IgD-negative memory B cell (primary cell): ENCODE data around the gene LACTBL1. TPM values are rescaled to one million over a fixed set of nuclear protein-coding genes. Genes with fewer than 3 reads are reported as not detected.
"Not testable (repeated sequence)": the region's sequence is repeated elsewhere in the genome, so short reads cannot be mapped to it uniquely, and the experiment has no call there.

Experiments
- H3K27ac Mint-ChIP-seq, 3 donors: one replicate each; pipeline ENCODE4 v1.8.0; 2020 to 2022; ENCODE audit warnings: mild to moderate bottlenecking in 3 of 3, mixed read lengths in 3 of 3, moderate library complexity in 1 of 3
- H3K27me3 Mint-ChIP-seq: one replicate; pipeline ENCODE4 v1.8.0; 2021; ENCODE audit warnings: mixed read lengths
- H3K36me3 Mint-ChIP-seq: one replicate; pipeline ENCODE4 v1.8.0; 2020; ENCODE audit warnings: mild to moderate bottlenecking, mixed read lengths
- H3K4me1 Mint-ChIP-seq, 3 donors: one replicate each; pipeline ENCODE4 v1.8.0; 2020 to 2022; ENCODE audit warnings: mixed read lengths in 3 of 3, mild to moderate bottlenecking in 1 of 3
- H3K4me3 Mint-ChIP-seq, 4 donors: one replicate each; pipeline ENCODE4 v1.8.0; 2020 to 2022; ENCODE audit warnings: mild to moderate bottlenecking in 4 of 4, mixed read lengths in 4 of 4, moderate library complexity in 3 of 4
- H3K9me3 Mint-ChIP-seq, 3 donors: one replicate each; pipeline ENCODE4 v1.8.0; 2020 to 2021; ENCODE audit warnings: mixed read lengths in 3 of 3, mild to moderate bottlenecking in 1 of 3
- polyA plus RNA-seq: library from polyadenylated mRNA; unstranded; fragments of 300-500 nt; fragmentation: Illumina TruSeq; gene quantifications from one replicate; pipeline ENCODE4 v1.2.3, GENCODE V29; 2021

The LACTBL1 gene
- polyA plus RNA-seq, 1 donor from 2014 or later = not detected

DNA sequence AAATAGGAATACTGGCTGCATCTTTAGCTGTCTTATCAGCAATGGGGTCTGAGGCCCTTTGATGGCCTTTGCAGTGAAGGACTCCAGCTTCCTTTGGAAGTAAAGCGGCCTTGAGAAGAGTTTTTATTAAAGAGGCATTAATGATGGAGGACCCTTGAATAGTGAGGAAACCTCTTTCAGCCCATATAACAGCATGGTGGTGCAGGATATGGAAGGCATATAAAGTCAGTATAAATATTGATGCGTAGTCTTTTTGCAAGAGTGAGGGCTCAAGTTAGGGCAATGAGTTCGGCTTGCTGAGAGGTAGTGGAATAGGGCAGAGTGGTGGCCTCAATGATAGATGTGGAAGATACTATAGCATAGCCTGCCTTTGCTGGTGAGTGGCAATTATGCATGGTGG lies 27.5 kb upstream of the LACTBL1 start:
- H3K27me3 Mint-ChIP-seq, H3K27ac Mint-ChIP-seq, H3K4me3 Mint-ChIP-seq, H3K4me1 Mint-ChIP-seq, H3K36me3 Mint-ChIP-seq, H3K9me3 Mint-ChIP-seq: not testable (repeated sequence)

DNA sequence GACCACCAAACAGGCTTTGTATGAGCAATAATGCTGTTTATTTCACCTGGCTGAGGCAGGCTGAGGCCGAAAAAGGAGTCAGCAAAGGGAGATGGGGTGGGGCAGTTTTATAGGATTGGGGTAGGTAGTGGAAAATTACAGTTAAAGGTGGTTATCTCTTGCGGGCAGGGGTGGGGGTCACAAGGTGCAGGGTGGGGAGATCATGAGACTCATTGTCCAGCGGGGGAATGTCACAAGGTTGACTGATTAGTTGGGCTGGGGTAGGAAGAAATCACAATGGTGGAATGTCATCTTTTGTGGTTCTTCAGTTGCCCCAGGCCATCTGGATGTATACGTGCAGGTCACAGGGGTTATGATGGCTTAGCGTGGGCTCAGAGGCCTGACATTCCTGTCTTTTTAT lies 24.9 kb upstream of the LACTBL1 start:
- not testable (repeated sequence) for H3K4me3 Mint-ChIP-seq, H3K9me3 Mint-ChIP-seq, H3K27ac Mint-ChIP-seq, H3K4me1 Mint-ChIP-seq, H3K36me3 Mint-ChIP-seq, H3K27me3 Mint-ChIP-seq

DNA sequence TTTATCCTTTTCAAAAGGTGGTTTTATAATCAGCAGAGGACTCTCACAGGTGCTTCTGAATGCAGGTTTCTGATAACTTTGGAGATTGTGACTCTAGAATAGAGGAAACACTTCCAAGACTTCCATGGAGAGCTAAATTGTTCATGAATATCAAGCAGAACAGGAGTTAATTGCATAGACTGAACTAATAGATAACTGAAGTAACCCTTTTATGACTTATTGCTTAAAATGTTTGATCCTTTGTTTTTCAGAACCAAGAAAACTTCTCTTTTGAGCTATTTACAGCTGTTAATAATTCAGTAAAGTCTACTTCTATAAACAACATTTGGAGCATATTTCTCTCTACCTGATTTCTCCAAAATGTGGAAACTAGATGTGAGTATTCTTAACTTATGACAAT lies 23.1 kb upstream of the LACTBL1 start:
- no peak overlapping the region for H3K4me3 Mint-ChIP-seq
- H3K4me1 Mint-ChIP-seq = no peaks in the 10 kb centered on the region
- H3K36me3 Mint-ChIP-seq = no peaks in the 10 kb centered on the region
- H3K9me3 Mint-ChIP-seq = peaks cover 0 to 9% (median 6%) of the 10 kb centered on the region in 3 donors
- H3K27me3 Mint-ChIP-seq = peaks cover 4% of the 10 kb centered on the region
- H3K27ac Mint-ChIP-seq = no peak overlapping the region

DNA sequence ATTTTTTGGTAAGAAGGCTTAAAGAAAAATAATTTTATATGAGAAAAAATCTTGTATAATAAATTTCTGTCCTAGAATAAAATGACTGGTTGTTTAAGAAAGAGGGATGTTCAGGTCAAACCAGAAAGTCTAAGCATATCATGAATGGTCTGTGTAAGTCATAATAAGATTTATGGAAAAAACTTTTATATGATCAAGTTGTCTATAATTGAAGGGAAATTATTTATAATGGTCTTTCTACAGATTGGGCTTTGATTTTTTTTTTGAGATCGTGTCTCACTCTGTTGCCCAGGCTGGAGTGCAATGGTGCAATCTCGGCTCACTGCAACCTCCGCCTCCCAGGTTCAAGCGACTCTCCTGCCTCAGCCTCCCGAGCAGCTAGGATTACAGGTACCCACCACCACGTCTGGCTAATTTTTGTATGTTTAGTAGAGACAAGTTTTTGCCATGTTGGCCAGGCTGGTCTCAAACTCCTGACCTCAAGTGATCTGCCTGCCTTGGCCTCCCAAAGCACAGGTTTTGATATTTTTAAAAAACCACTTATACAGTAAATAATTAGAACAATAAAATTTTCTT lies 20.6 kb upstream of the LACTBL1 start:
- H3K36me3 Mint-ChIP-seq, H3K27me3 Mint-ChIP-seq, H3K4me1 Mint-ChIP-seq, H3K27ac Mint-ChIP-seq, H3K9me3 Mint-ChIP-seq, H3K4me3 Mint-ChIP-seq: not testable (repeated sequence)

DNA sequence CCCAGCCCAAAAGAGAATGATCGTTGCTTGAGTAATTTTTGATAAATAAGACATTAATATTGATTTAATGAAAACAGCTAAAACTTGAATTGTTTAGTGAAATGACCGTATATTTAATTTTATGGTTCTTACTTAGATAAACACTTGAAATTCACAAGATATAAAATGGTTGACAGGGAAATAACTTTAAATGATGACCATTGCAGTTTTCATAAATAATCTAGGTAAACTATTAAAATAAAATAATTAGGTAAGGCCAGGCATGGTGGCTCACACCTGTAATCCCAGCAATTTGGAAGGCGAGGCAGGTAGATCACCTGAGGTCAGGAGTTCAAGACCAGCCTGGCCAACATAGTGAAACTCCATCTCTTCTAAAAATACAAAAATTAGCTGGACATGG lies 19.7 kb upstream of the LACTBL1 start:
- not testable (repeated sequence) for H3K4me1 Mint-ChIP-seq, H3K36me3 Mint-ChIP-seq, H3K27ac Mint-ChIP-seq, H3K9me3 Mint-ChIP-seq, H3K27me3 Mint-ChIP-seq, H3K4me3 Mint-ChIP-seq

DNA sequence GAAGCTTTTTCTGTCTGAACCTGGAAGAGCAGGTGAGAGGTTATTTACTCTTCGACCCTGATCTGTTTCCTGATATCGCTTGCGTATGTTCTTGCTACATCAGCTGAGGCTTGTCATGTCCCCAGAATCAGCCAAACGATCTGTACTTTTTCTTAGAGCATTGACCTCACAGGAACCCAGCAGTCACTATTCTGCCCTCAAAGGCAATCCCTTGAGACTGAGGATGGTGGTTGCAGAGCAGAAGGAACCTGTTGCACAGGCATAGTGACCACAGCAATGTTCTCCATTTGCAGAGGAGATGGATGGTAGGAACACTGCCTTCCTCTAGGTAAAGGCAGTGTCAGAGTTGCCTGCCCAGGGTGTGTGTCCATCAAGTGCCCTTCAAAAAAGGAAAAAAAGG lies 11.3 kb upstream of the LACTBL1 start:
- peaks cover 5% of the 10 kb centered on the region for H3K27me3 Mint-ChIP-seq
- peaks cover 0 to 4% (median 0%) of the 10 kb centered on the region in 3 donors for H3K9me3 Mint-ChIP-seq
- H3K27ac Mint-ChIP-seq = no peak overlapping the region
- H3K36me3 Mint-ChIP-seq = no peaks in the 10 kb centered on the region
- no peaks in the 10 kb centered on the region for H3K4me1 Mint-ChIP-seq
- no peak overlapping the region for H3K4me3 Mint-ChIP-seq

DNA sequence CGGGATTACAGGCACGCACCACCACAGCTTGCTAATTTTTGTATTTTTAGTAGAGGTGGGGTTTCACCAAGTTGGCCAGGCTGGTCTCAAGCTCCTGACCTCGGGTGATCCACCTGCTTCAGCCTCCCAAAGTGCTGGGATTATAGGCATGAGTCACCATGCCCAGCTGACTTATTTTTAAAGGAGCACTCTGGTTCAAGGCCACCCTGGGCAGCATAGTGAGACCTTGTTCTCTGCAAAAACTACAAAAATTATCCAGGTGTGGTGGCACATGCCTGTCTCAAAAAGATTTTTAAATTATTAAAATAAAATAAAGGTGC lies 7.8 kb upstream of the LACTBL1 start:
- not testable (repeated sequence) for H3K27me3 Mint-ChIP-seq, H3K36me3 Mint-ChIP-seq, H3K27ac Mint-ChIP-seq, H3K4me3 Mint-ChIP-seq, H3K9me3 Mint-ChIP-seq, H3K4me1 Mint-ChIP-seq

DNA sequence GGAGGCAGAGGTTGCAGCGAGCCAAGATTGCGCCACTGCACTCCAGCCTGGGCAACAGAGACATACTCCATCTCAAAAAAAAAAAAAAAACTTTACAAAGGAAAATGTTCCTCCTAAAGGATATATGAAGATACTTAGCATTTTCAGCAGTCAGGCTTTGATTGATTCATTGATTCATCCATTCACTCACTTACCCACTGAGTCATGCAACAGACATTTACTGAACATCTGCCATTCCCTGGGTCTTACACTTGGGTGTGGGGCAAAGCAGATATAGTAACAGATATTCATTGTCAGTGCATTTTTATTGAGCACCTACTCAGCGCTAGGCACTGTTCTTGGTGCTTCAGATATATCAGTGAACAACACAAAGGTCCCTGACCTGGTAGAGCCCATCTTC lies 5.6 kb upstream of the LACTBL1 start:
- peaks cover 0 to 5% (median 0%) of the 10 kb centered on the region in 3 donors for H3K4me1 Mint-ChIP-seq
- H3K9me3 Mint-ChIP-seq = no peaks in the 10 kb centered on the region
- H3K36me3 Mint-ChIP-seq = no peaks in the 10 kb centered on the region

DNA sequence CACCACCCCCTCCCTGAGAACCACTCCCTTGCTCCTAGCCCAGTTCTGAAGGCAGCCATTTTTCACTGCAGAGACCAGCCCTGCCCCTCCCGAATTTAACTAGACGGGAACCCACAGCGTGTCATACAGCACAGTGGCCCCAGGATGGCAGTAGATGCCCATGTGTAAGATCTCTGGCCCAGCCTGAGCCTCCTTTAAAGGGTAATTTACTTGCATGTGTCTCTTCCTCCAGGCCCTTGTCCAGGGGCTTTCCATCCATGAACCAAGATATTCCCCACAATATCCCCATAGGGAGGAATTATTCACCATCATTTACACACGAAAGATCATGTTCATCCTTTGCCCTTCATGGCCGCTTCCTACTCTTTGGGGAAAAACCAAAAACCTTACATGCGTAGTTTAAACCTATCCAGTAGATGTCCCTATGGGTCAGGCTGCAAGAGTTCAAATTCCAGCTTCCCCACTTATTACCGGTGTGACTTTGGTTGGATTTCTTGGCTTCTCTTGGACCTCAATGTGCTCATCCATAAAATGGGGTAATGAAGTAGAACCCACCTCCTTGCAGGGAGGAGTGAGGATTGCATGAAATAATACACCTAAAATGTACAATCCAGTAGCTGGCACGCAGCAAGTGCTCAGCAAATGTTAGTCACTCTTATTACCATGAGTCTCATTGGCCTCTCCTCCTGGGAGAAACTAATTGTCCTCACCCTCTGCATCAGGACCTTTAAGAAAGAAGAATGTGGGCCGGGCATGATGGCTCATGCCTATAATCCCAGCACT lies 4.0 kb upstream of the LACTBL1 start:
- no peaks in the 10 kb centered on the region for H3K36me3 Mint-ChIP-seq
- H3K27me3 Mint-ChIP-seq = peaks cover 13% of the 10 kb centered on the region
- peaks cover 0 to 5% (median 0%) of the 10 kb centered on the region in 3 donors for H3K4me1 Mint-ChIP-seq
- no peaks in the 10 kb centered on the region for H3K9me3 Mint-ChIP-seq
- peak overlapping the region in 1 of 3 donors; percentile 3 for H3K27ac Mint-ChIP-seq
- no peak overlapping the region for H3K4me3 Mint-ChIP-seq

More for the DNA sequence above, 5.6 kb upstream of the LACTBL1 start:
- no peak overlapping the region for H3K4me3 Mint-ChIP-seq
- H3K27ac Mint-ChIP-seq = no peak overlapping the region
- peaks cover 1% of the 10 kb centered on the region for H3K27me3 Mint-ChIP-seq

DNA sequence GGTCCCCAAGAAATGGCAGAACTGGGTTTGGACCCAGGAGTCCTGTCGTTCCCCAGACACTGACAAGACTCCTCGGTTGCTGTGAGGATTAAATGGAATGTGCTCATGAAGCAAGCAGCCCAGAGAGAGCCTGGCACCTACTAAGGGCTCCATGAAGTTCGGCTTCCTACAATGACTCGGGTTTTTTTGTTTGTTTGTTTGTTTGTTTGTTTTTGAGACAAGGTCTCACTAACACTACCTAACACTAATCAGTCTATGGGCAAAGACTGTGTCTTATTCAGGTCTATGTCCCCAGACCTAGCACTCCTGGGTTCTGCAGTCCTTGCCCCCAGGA lies 3.4 kb upstream of the LACTBL1 start:
- Mint-ChIP-seq H3K4me1 (peaks cover 0 to 5% (median 0%) of the 10 kb centered on the region in 3 donors), H3K36me3 (no peaks in the 10 kb centered on the region), H3K4me3 (no peak overlapping the region), H3K27ac (no peak overlapping the region), H3K9me3 (no peaks in the 10 kb centered on the region), H3K27me3 (peaks cover 18% of the 10 kb centered on the region)

DNA sequence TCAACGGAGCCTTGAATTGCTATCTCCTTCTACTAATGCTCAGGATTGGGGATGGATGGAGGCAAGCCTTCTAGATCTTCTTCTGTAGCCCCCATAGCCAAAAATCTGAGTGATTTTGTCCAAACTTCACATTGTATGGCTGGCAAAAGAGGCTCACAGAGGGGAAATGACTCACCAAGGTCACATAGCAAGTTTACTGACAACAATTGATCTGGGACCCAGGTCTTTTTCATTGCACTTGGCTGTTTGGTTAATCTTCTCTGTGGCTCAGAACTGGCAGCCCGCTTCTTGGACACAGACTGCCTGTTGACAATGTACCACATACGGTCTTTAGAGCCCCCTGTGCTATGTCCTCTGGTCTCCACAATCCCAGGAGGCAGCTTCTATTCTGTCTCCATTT lies 3.0 kb upstream of the LACTBL1 start:
- no peaks in the 10 kb centered on the region for H3K9me3 Mint-ChIP-seq
- H3K36me3 Mint-ChIP-seq = no peaks in the 10 kb centered on the region
- peaks cover 0 to 5% (median 0%) of the 10 kb centered on the region in 3 donors for H3K4me1 Mint-ChIP-seq
- peaks cover 18% of the 10 kb centered on the region for H3K27me3 Mint-ChIP-seq
- no peak overlapping the region for H3K4me3 Mint-ChIP-seq
- no peak overlapping the region for H3K27ac Mint-ChIP-seq

DNA sequence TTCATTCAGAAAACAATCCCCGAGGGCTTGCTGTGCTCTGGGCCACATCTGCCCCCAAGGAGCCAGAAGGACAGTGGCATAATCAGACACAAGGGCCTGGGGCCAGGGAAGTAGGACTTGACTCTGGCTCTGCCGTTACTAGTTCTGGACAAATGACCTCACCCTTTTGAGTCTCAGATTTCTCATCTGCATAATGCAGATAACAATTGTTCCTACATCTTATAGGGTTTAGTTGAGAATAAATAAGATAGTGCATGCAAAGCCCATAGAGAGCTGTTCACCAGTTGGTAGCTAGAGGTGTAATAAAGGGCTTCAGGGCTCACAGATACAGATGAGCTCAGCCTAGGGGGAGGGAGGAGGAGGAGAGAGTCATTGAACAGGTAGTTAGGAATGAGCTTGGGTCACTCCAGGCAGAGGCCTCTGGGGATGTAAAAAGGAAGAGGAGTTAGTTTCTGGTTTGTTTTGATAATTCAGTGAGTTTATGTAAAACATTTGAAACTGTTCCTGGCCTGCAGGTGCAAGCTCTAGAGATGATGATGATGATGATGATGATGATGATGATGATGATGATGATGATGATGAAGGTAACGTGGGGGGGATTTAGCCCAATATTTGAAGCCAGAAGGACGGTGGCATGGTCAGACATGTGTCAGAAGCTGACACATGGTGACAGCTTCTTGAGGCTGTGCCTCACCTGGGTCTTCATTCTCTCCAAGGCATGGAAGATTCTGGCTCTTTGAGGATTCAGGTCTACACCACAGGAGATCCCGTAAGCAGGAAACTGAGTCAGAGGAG lies 858 bp downstream of the LACTBL1 start:
- Mint-ChIP-seq H3K9me3 (peaks cover 0 to 2% (median under 1%) of the 10 kb centered on the region in 3 donors), H3K27ac (no peak overlapping the region), H3K4me3 (no peak overlapping the region), H3K27me3 (peaks cover 33% of the 10 kb centered on the region), H3K4me1 (peaks cover 0 to 5% (median 0%) of the 10 kb centered on the region in 3 donors), H3K36me3 (peaks cover 2% of the 10 kb centered on the region)

DNA sequence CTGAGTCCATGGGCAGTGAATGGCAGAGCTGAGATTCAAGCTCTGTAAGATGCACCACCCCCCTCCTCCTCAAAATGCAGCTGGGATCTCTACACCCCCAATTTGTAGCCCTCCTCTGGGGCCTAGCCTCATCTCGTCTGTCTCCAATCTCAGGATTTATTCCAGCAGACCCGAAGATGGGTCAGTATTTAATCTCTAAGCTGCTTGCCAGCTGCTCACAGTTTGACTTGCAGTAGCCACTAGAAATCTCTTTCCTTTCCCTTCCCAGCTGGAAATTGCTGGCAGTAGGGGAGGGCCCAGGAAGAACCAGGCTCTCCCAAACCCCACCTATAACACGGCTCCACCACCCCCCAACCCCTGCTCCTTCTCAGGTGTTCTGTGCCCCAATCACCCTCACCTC lies 1.5 kb downstream of the LACTBL1 start:
- Mint-ChIP-seq H3K4me1 (no peaks in the 10 kb centered on the region), H3K9me3 (peaks cover 3 to 7% (median 6%) of the 10 kb centered on the region in 3 donors), H3K27me3 (peaks cover 39% of the 10 kb centered on the region), H3K4me3 (no peak overlapping the region), H3K27ac (peak overlapping the region in 1 of 3 donors; percentile 33), H3K36me3 (peaks cover 4% of the 10 kb centered on the region)

DNA sequence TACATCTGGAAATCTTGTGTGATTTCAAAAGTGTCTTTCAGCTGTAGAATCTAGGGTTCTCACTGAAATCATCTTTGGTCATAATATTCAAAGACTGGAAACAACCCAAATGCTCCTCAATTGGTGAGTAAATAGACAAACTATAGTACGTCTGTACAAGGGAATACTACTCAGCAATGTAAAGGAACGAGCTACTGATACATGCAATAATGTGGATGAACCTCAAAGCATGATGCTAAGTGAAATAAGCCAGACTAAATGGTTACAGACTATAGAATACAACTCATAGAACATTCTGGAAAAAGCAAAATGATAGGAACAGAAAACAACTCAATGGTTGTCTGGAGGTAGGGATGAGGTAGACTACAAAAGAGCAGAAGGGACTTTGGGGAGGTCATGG lies 2.6 kb downstream of the LACTBL1 start:
- no peaks in the 10 kb centered on the region for H3K4me1 Mint-ChIP-seq
- H3K9me3 Mint-ChIP-seq = peaks cover 3 to 14% (median 6%) of the 10 kb centered on the region in 3 donors
- H3K36me3 Mint-ChIP-seq = peaks cover 4% of the 10 kb centered on the region
- H3K4me3 Mint-ChIP-seq = no peak overlapping the region
- H3K27me3 Mint-ChIP-seq = peaks cover 39% of the 10 kb centered on the region
- H3K27ac Mint-ChIP-seq = no peak overlapping the region

DNA sequence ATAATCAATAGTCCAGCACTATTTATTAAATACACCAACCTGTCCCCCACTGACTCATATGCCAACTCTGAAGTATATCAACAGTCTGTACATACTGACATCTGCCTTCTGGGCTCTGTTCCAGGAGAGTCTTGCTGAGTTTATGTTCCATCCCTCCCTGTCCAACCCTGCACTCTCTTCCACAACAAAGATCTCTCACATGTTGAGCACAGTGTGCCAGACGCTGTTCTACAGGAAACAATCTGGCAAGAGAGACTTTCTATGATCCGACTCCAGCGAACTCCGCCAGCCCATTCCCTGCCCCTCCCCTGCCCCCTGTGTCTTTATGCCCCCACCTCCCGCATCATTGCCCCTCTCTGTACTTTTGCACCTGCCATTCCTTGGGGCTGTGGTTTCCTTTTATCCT lies 3.4 kb downstream of the LACTBL1 start:
- Mint-ChIP-seq H3K9me3 (peaks cover 3 to 14% (median 6%) of the 10 kb centered on the region in 3 donors), H3K27me3 (peaks cover 37% of the 10 kb centered on the region)

DNA sequence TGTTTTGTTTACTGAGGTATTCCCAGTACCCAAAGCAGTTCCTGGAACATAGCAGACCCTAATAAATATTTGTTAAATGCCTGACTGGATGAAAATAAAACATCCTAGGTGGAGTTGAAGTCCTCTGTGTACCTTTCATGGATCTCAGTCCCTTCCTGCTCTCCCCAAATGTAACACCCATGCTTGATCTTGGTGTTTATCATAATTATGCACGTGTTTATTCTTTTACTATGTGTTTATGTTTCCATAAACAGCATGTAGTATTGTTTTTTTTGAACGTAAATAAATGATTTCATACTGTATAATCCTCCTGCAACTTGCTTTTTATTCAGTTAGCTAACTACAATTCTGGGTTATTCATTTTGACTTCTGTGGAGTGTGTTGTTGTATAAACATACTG lies 4.8 kb downstream of the LACTBL1 start:
- Mint-ChIP-seq H3K27ac (no peak overlapping the region), H3K27me3 (peaks cover 38% of the 10 kb centered on the region), H3K4me3 (no peak overlapping the region), H3K36me3 (peaks cover 4% of the 10 kb centered on the region), H3K9me3 (peaks cover 4 to 14% (median 6%) of the 10 kb centered on the region in 3 donors), H3K4me1 (no peaks in the 10 kb centered on the region)

More for the DNA sequence above, 3.4 kb downstream of the LACTBL1 start:
- Mint-ChIP-seq H3K27ac (no peak overlapping the region), H3K4me3 (no peak overlapping the region), H3K4me1 (no peaks in the 10 kb centered on the region), H3K36me3 (peaks cover 4% of the 10 kb centered on the region)
